PC-9 (cell line): Measurements from ENCODE around the gene FBXO38. TPM values are rescaled to one million over a fixed set of nuclear protein-coding genes. Genes with fewer than 3 reads are reported as not detected.

Source experiments
- BruUV-seq: library from RNA; stranded (reverse); fragments of 400-500 nt; replicated peaks from 2 replicates; lab custom pipeline; 2021; lab: Mats Ljungman, UMichigan
- CTCF ChIA-PET: fragments of 300-600 bp; sonication (Branson Sonifier 250); formaldehyde crosslinking; loops from one replicate; lab custom pipeline; 2022; ENCODE audit warnings: antibody characterized with exemption; lab: Charles Lee
- POLR2A ChIA-PET: fragments of 300-600 bp; sonication (Branson Sonifier 250); formaldehyde crosslinking; loops from one replicate; lab custom pipeline; 2022; ENCODE audit warnings: antibody characterized with exemption; ENCODE audit not compliant: unreplicated experiment; lab: Charles Lee
- DNase-seq, 2 experiments: peaks; one replicate each; pipeline versions ENCODE4 v3.0.0 to v3.0.0-alpha.2; 2015 to 2022; ENCODE audit warnings: mixed read lengths in 1 of 2
- H2AFZ ChIP-seq: fragments of 200-600 bp; sonication (generic); 2 replicates; pipeline ENCODE4 v1.8.1; 2017; ENCODE audit warnings: antibody characterized with exemption
- H3F3A ChIP-seq: fragments of 200-600 bp; sonication (generic); 2 replicates; pipeline ENCODE4 v1.8.1; 2017; ENCODE audit warnings: antibody characterized with exemption, mild to moderate bottlenecking, low read depth; ENCODE audit not compliant: insufficient read depth
- H3K27ac ChIP-seq: fragments of 200-600 bp; sonication (generic); 2 replicates; pipeline ENCODE4 v1.6.1; 2016; ENCODE audit warnings: mixed run types
- H3K27me3 ChIP-seq: fragments of 200-600 bp; sonication (generic); 2 replicates; pipeline ENCODE4 v1.6.1; 2016; ENCODE audit warnings: low read depth, mixed run types; ENCODE audit not compliant: insufficient read depth
- H3K36me3 ChIP-seq: fragments of 200-600 bp; sonication (generic); 2 replicates; pipeline ENCODE4 v1.6.1; 2016; ENCODE audit warnings: low read depth, mixed run types
- H3K4me1 ChIP-seq: fragments of 200-600 bp; sonication (generic); replicated peaks from 2 replicates; pipeline ENCODE4 v1.6.1; 2016; ENCODE audit warnings: mixed run types; ENCODE audit not compliant: insufficient read depth
- H3K4me2 ChIP-seq: fragments of 200-600 bp; sonication (generic); 2 replicates; pipeline ENCODE4 v1.6.1; 2017; ENCODE audit warnings: mixed run types
- H3K4me3 ChIP-seq: fragments of 200-600 bp; sonication (generic); 2 replicates; pipeline ENCODE4 v1.6.1; 2016; ENCODE audit warnings: mixed run types
- H3K79me2 ChIP-seq: fragments of 200-600 bp; sonication (generic); 2 replicates; pipeline ENCODE4 v1.6.1; 2017; ENCODE audit warnings: low read depth, mixed run types
- H3K9me2 ChIP-seq: fragments of 200-600 bp; sonication (generic); 2 replicates; pipeline ENCODE4 v1.8.1; 2017; ENCODE audit warnings: mild to moderate bottlenecking; ENCODE audit not compliant: insufficient read depth
- H3K9me3 ChIP-seq: fragments of 200-600 bp; sonication (generic); 2 replicates; pipeline ENCODE4 v1.8.1; 2016; ENCODE audit warnings: low read depth; ENCODE audit not compliant: insufficient read depth
- H4K20me1 ChIP-seq: fragments of 200-600 bp; sonication (generic); 2 replicates; pipeline ENCODE4 v1.8.1; 2017; ENCODE audit not compliant: insufficient read depth
- CTCF ChIP-seq: fragments of 200-600 bp; sonication (generic); conservative IDR thresholded peaks from 2 replicates; pipeline ENCODE4 v1.6.1; 2017; ENCODE audit warnings: mixed run types, antibody characterized with exemption, mild to moderate bottlenecking, moderate library complexity
- EZH2 ChIP-seq: fragments of 200-600 bp; sonication (generic); IDR thresholded peaks from 2 replicates; pipeline ENCODE4 v1.8.0; 2017; ENCODE audit warnings: antibody characterized with exemption, low read depth
- intact Hi-C: fragments of 100-400 bp; cut with micrococcal nuclease; formaldehyde crosslinking; loops from one replicate; pipeline ENCODE4 v1.10.0; 2022; ENCODE audit not compliant: unreplicated experiment
- total RNA-seq: library from RNA; stranded (reverse); gene quantifications from 2 replicates; pipeline ENCODE4 v1.2.3, GENCODE V29; 2021

The FBXO38 gene
- total RNA-seq, 1 experiment from 2014 or later = 49.8 TPM

GRCh38 chr5:148484651-148485050 is 100.9 kb downstream of the FBXO38 start:
- no peak overlapping the region for H3K4me2 ChIP-seq
- H3K79me2 ChIP-seq = no peaks in the 10 kb centered on the region
- H3K4me1 ChIP-seq = no peaks in the 10 kb centered on the region
- intact Hi-C loops = no loop called here
- no peaks in the 10 kb centered on the region for H4K20me1 ChIP-seq
- H3K9me3 ChIP-seq = no peaks in the 10 kb centered on the region; the same call in 1 of the 2 replicates
- no peaks in the 10 kb centered on the region for H3K36me3 ChIP-seq
- H3F3A ChIP-seq = no peaks in the 10 kb centered on the region
- H3K4me3 ChIP-seq = no peak overlapping the region
- CTCF ChIA-PET = interaction anchor here (0.6 kb wide), 1 partner anchor 84 kb away, joined by 3 read pairs; no protein-coding TSS in a partner anchor
- H2AFZ ChIP-seq = no peak overlapping the region
- TF ChIP-seq CTCF (no peak), EZH2 (no peak)
- no TSS peak for BruUV-seq
- DNase-seq = no peak
- peaks cover 5% of the 10 kb centered on the region; the same call in 1 of the 2 replicates for H3K9me2 ChIP-seq
- POLR2A ChIA-PET = no interaction called here
- no peak overlapping the region for H3K27ac ChIP-seq
- no peaks in the 10 kb centered on the region for H3K27me3 ChIP-seq

GRCh38 chr5:148486456-148486855 is 102.7 kb downstream of the FBXO38 start:
- intact Hi-C loops = no loop called here

GRCh38 chr5:148488757-148489156 is 105.0 kb downstream of the FBXO38 start:
- Histone ChIP-seq H3K4me2 (no peak overlapping the region), H3F3A (peaks cover 22% of the 10 kb centered on the region), H3K4me3 (no peak overlapping the region), H3K79me2 (no peaks in the 10 kb centered on the region), H3K36me3 (no peaks in the 10 kb centered on the region), H2AFZ (no peak overlapping the region), H3K4me1 (peaks cover 31% of the 10 kb centered on the region), H4K20me1 (no peaks in the 10 kb centered on the region), H3K27me3 (no peaks in the 10 kb centered on the region), H3K9me3 (no peaks in the 10 kb centered on the region; the same call in 1 of the 2 replicates), H3K27ac (no peak overlapping the region), H3K9me2 (peaks cover 5% of the 10 kb centered on the region; the same call in 1 of the 2 replicates)
- TF ChIP-seq EZH2 (no peak), CTCF (no peak)
- ChIA-PET POLR2A (no interaction called here), CTCF (no interaction called here)
- intact Hi-C loops = no loop called here
- DNase-seq = no peak
- BruUV-seq = no TSS peak

More at GRCh38 chr5:148486456-148486855, 102.7 kb downstream of the FBXO38 start:
- peaks cover 13% of the 10 kb centered on the region for H3K4me1 ChIP-seq
- H3K4me2 ChIP-seq = no peak overlapping the region
- no peak overlapping the region for H3K27ac ChIP-seq
- no peak for DNase-seq
- no peak overlapping the region for H2AFZ ChIP-seq
- no peaks in the 10 kb centered on the region for H3K79me2 ChIP-seq
- no peaks in the 10 kb centered on the region; the same call in 1 of the 2 replicates for H3K9me3 ChIP-seq
- TF ChIP-seq CTCF (no peak), EZH2 (no peak)
- ChIA-PET POLR2A (no interaction called here), CTCF (no interaction called here)
- no peaks in the 10 kb centered on the region for H4K20me1 ChIP-seq
- no peaks in the 10 kb centered on the region for H3K27me3 ChIP-seq
- no peaks in the 10 kb centered on the region for H3K36me3 ChIP-seq
- H3F3A ChIP-seq = peaks cover 8% of the 10 kb centered on the region
- no TSS peak for BruUV-seq
- H3K9me2 ChIP-seq = peaks cover 5% of the 10 kb centered on the region; the same call in 1 of the 2 replicates
- no peak overlapping the region for H3K4me3 ChIP-seq
